ENCODE measurements around the gene XCR1. TPM values are rescaled to one million over a fixed set of nuclear protein-coding genes. Genes with fewer than 3 reads are reported as not detected.

XCR1 gene
- total and polyA plus RNA-seq, 9 of the 15 experiments (the other 6 are each of a cell fraction or from before 2014, with no cell fraction given) = not detected

DNA sequence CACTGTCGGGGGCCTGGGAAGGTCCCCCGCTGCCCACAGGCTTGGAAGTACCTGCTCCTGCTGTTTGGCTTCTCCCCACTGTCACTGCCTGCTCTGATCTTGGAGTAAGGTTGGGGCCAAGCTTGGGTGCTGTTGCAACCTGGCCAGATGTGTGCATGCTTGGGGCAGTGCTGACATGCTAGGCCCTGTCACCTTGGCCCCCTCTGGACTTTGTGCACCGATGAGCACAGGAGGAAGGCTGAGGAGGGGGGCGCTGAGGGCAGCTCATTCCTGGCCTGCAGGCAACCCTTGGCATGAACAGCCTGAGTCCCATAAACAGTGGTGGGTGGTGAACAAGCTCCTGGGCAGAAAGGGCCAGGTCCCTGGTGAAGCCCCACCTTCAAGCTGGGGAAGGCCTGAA, 4.0 kb upstream of the XCR1 start:
- 0% methylated on average over 4 of the region's 4 CpGs for WGBS (ENCODE audit: insufficient coverage, low coverage, missing lambda C conversion rate)
- intact Hi-C loops (cut with micrococcal nuclease) (no loop called here), in situ Hi-C loops (cut with MboI) (no loop called here)
- Histone ChIP-seq H3K4me1 (replicated peaks in 1 of 2; ENCODE audit: control insufficient read depth in 2 of 2, insufficient read depth in 2 of 2, low read length in 2 of 2) (no peaks in the 10 kb centered on the region; a peak in 1 of 5 replicates), H3K9ac (ENCODE audit: insufficient read depth in 1 of 2, low read depth in 2 of 2, low read length in 2 of 2) (no peak overlapping the region), H3K27me3 (ENCODE audit: control insufficient read depth in 2 of 2, insufficient read depth in 2 of 2, low read length in 2 of 2) (peaks cover 4 to 24% of the 10 kb centered on the region in 2 experiments; a peak in 4 of 5 replicates), H3K4me2 (ENCODE audit: insufficient read depth, low read length) (no peak overlapping the region), H3K27ac (ENCODE audit: extremely low read depth, low read depth, low read length) (no peak overlapping the region), H3K36me3 (ENCODE audit: control insufficient read depth, insufficient read depth, low read length) (no peaks in the 10 kb centered on the region), H3K79me2 (ENCODE audit: control insufficient read depth, insufficient read depth, low read length) (no peaks in the 10 kb centered on the region), H3K9me1 (ENCODE audit: control insufficient read depth, insufficient read depth, low read length) (no peaks in the 10 kb centered on the region), H2AFZ (ENCODE audit: low read depth, low read length) (no peak overlapping the region), H3K4me3 (no peak overlapping the region), H3K9me3 (replicated peaks; ENCODE audit: control insufficient read depth, insufficient read depth, low read depth, low read length) (peaks cover 4% of the 10 kb centered on the region; the same call in 1 of the 2 replicates), H4K20me1 (replicated peaks; ENCODE audit: control insufficient read depth, insufficient read depth, low read length) (no peaks in the 10 kb centered on the region)
- ChIA-PET POLR2A (interaction anchor here (0.6 to 1.2 kb wide), 4 partner anchors 17 to 675 kb away, joined by 3 to 4 read pairs (median 3); no protein-coding TSS in a partner anchor), CTCF (ENCODE audit: low intra/inter-chr PET ratio) (no interaction called here)
- no TSS peak for BruUV-seq (replicated peaks)
- no peak for FAIRE-seq
- TF ChIP-seq POU5F1 (IDR thresholded peaks at IDR 0.05; ENCODE audit: borderline replicate concordance, low read depth, low read length, partially characterized antibody) = no peak
- no peak for TF ChIP-seq ZNF347 (CRISPR knock-in tag; IDR thresholded peaks at IDR 0.05; ENCODE audit: low read depth)
- TF ChIP-seq PRPF4 (IDR thresholded peaks at IDR 0.05; ENCODE audit: insufficient read depth, low read depth, low read length, poor library complexity, severe bottlenecking) = no peak
- TF ChIP-seq PTTG1 (tag; IDR thresholded peaks at IDR 0.05; ENCODE audit: low read depth) = no peak
- no peak for TF ChIP-seq ETV6 (IDR thresholded peaks at IDR 0.05; ENCODE audit: borderline replicate concordance in 1 of 2, low read depth in 2 of 2, low read length in 1 of 2)
- TF ChIP-seq ETV6 (CRISPR knock-in tag; IDR thresholded peaks at IDR 0.05; ENCODE audit: borderline replicate concordance) = no peak
- TF ChIP-seq CC2D1A (IDR thresholded peaks at IDR 0.05) = no peak
- no peak for TF ChIP-seq DDX20 (tag; IDR thresholded peaks at IDR 0.05; ENCODE audit: low read depth)
- TF ChIP-seq ESRRB (CRISPR knock-in tag; IDR thresholded peaks at IDR 0.05; ENCODE audit: borderline replicate concordance) = no peak
- TF ChIP-seq SMAD1 (IDR thresholded peaks at IDR 0.05; ENCODE audit: low read depth, low read length, partially characterized antibody) = no peak
- no peak for TF ChIP-seq SRSF3 (IDR thresholded peaks at IDR 0.05; ENCODE audit: insufficient read depth, low read length)
- no peak for TF ChIP-seq HSF4 (CRISPR knock-in tag; IDR thresholded peaks at IDR 0.05; ENCODE audit: borderline replicate concordance)
- no peak for TF ChIP-seq ETV1 (tag; conservative IDR thresholded peaks at IDR 0.05; ENCODE audit: low read depth)
- TF ChIP-seq ZBTB8A (IDR thresholded peaks at IDR 0.05; ENCODE audit: partially characterized antibody) = no peak
- TF ChIP-seq LARP7 (IDR thresholded peaks at IDR 0.05) = no peak
- TF ChIP-seq, protein P1, sequence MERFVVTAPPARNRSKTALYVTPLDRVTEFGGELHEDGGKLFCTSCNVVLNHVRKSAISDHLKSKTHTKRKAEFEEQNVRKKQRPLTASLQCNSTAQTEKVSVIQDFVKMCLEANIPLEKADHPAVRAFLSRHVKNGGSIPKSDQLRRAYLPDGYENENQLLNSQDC (CRISPR knock-in tag; IDR thresholded peaks at IDR 0.05) = no peak
- no peak for TF ChIP-seq NFRKB (IDR thresholded peaks at IDR 0.05; ENCODE audit: low read depth)
- TF ChIP-seq RBM17 (IDR thresholded peaks at IDR 0.05; ENCODE audit: borderline replicate concordance, low read depth, low read length) = no peak
- no peak for TF ChIP-seq HCFC1 (IDR thresholded peaks at IDR 0.05; ENCODE audit: low read depth, low read length)
- TF ChIP-seq, protein P2, sequence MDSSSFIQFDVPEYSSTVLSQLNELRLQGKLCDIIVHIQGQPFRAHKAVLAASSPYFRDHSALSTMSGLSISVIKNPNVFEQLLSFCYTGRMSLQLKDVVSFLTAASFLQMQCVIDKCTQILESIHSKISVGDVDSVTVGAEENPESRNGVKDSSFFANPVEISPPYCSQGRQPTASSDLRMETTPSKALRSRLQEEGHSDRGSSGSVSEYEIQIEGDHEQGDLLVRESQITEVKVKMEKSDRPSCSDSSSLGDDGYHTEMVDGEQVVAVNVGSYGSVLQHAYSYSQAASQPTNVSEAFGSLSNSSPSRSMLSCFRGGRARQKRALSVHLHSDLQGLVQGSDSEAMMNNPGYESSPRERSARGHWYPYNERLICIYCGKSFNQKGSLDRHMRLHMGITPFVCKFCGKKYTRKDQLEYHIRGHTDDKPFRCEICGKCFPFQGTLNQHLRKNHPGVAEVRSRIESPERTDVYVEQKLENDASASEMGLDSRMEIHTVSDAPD (CRISPR knock-in tag; IDR thresholded peaks at IDR 0.05) = no peak
- no peak for TF ChIP-seq BCOR (IDR thresholded peaks at IDR 0.05)
- no peak for DNase-seq (ENCODE audit: extremely low read depth in 1 of 4, low spot score in 3 of 4)
- ATAC-seq = no peak

Data from K562 (cell line).